IMR-90 (cell line): Measurements from ENCODE around the gene KLHL29.

Source experiments
- BHLHE40 ChIP-seq: fragments of 150-350 bp; IDR thresholded peaks from 2 replicates; pipeline ENCODE4 v1.6.1; 2016; ENCODE audit warnings: mild to moderate bottlenecking, low read depth, low read length
- CEBPB ChIP-seq: IDR thresholded peaks from 2 replicates; pipeline ENCODE4 v1.6.1; 2012; ENCODE audit warnings: low read depth, low read length, improper control_type of control experiment
- CHD1 ChIP-seq: IDR thresholded peaks from 2 replicates; pipeline ENCODE4 v1.6.1; 2012; ENCODE audit warnings: low read depth, low read length, improper control_type of control experiment
- CTCF ChIP-seq: conservative IDR thresholded peaks from 2 replicates; pipeline ENCODE4 v1.5.1; 2012; ENCODE audit warnings: mild to moderate bottlenecking, low read depth, low read length, improper control_type of control experiment
- ELK1 ChIP-seq: fragments of 150-350 bp; IDR thresholded peaks from 2 replicates; pipeline ENCODE4 v1.6.1; 2016; ENCODE audit warnings: low read depth, mild to moderate bottlenecking, low read length, moderate library complexity, borderline replicate concordance
- FOS ChIP-seq: fragments of 150-350 bp; IDR thresholded peaks from 2 replicates; pipeline ENCODE4 v1.6.1; 2016; ENCODE audit warnings: low read depth, low read length
- MAZ ChIP-seq: IDR thresholded peaks from 2 replicates; pipeline ENCODE4 v1.6.1; 2012; ENCODE audit warnings: low read depth, mild to moderate bottlenecking, low read length, improper control_type of control experiment, moderate library complexity, borderline replicate concordance
- MXI1 ChIP-seq: IDR thresholded peaks from 2 replicates; pipeline ENCODE4 v1.6.1; 2012; ENCODE audit warnings: low read depth, mild to moderate bottlenecking, low read length, moderate library complexity, borderline replicate concordance
- POLR2A ChIP-seq: IDR thresholded peaks from 2 replicates; pipeline ENCODE4 v1.6.1; 2012; ENCODE audit warnings: mild to moderate bottlenecking, low read depth, low read length
- RAD21 ChIP-seq: IDR thresholded peaks from 2 replicates; pipeline ENCODE4 v1.6.1; 2012; ENCODE audit warnings: low read length, improper control_type of control experiment
- RCOR1 ChIP-seq: IDR thresholded peaks from 2 replicates; pipeline ENCODE4 v1.6.1; 2012; ENCODE audit warnings: mild to moderate bottlenecking, low read length, improper control_type of control experiment; ENCODE audit not compliant: insufficient replicate concordance
- RFX5 ChIP-seq: IDR thresholded peaks from 2 replicates; pipeline ENCODE4 v1.8.0; 2012; ENCODE audit warnings: low read depth, mild to moderate bottlenecking, low read length, moderate library complexity
- USF2 ChIP-seq: fragments of 150-350 bp; IDR thresholded peaks from 2 replicates; pipeline ENCODE4 v1.6.1; 2017; ENCODE audit warnings: mild to moderate bottlenecking, antibody characterized with exemption, low read length, low read depth

DNA sequence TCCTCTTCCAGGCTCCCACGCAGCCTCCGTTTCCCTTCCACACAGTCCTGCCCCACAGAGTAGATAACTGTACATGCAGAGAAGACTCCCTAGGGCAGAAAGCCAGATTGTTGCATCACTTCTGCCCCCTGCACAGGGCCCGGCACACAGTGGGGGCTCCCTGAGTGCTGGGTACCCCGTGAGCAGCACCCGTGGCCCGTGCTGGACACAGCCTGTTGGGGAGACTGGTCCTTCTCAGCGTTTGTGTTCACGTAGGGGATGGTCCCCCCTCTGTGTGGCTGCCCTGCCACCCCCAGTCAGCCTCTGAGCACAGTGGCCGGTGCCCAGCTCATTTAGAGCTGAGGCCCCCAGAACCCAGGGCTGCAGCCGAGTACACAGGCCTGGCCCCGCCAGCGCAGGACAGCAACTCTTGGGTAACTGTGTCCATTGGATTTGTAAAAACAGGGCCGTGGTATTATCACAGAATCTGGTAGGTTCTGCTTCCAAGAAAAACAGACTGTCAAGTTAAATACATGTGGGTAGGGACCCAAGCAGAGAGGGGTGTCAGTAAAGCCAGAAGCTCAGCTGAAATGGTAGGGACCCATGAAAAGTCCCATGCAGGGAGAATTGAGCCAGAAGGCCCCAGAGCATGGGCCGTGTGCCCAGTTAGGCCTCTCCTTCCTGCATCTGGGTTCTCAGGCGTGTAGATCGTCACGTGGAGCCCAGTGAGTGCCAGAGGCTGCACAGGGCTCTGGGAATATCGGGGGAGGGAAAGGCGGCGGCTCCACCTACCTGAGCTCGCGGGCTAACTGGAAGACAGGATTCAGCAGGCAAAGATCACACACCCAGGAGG is 284.6 kb downstream of the KLHL29 start:
- TF ChIP-seq CTCF (no peak), USF2 (peak; percentile 58; the same call in 1 of the 2 replicates), CEBPB (0 out of 2 replicates have a peak, but pooled peaks have one; percentile 10), RCOR1 (no peak), BHLHE40 (no peak), RAD21 (no peak), POLR2A (no peak), CHD1 (no peak), MXI1 (no peak), MAZ (no peak), RFX5 (no peak), ELK1 (no peak), FOS (no peak)
